ENCODE measurements around the gene RAPGEF1.

DNA sequence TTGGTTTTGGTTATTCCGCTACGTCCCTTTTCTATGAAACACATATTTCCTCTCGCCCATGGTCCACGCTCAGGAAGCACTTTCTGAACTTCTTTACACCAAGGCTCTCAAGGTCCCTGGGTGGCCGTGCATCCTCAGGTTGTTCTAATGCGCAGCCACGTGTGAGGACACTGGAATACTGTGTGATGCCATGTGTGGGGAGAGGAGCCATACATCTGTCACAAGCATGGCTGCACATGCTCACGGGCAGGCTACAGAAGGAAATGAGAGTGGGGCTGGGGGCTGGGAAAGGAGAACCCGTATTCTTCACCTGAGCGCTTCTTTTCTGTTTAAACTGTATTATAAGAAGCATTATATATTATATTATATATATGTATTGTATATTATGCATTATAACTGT lies 157.8 kb downstream of the RAPGEF1 start:
- TF ChIP-seq, protein P1, sequence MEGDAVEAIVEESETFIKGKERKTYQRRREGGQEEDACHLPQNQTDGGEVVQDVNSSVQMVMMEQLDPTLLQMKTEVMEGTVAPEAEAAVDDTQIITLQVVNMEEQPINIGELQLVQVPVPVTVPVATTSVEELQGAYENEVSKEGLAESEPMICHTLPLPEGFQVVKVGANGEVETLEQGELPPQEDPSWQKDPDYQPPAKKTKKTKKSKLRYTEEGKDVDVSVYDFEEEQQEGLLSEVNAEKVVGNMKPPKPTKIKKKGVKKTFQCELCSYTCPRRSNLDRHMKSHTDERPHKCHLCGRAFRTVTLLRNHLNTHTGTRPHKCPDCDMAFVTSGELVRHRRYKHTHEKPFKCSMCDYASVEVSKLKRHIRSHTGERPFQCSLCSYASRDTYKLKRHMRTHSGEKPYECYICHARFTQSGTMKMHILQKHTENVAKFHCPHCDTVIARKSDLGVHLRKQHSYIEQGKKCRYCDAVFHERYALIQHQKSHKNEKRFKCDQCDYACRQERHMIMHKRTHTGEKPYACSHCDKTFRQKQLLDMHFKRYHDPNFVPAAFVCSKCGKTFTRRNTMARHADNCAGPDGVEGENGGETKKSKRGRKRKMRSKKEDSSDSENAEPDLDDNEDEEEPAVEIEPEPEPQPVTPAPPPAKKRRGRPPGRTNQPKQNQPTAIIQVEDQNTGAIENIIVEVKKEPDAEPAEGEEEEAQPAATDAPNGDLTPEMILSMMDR (IDR thresholded peaks at IDR 0.05; ENCODE audit: low read length), result no peak
- TF ChIP-seq EZH2 (optimal IDR thresholded peaks at IDR 0.05; ENCODE audit: low read depth, low read length), result no peak
- TF ChIP-seq EZH2phosphoT487 (IDR thresholded peaks at IDR 0.05; ENCODE audit: low read length), result no peak
